CD4-positive, alpha-beta T cell treated with Interferon gamma for 1 hour (primary cell): Measurements from ENCODE around the gene HCN4.
"Not testable (repeated sequence)": the region's sequence is repeated elsewhere in the genome, so short reads cannot be mapped to it uniquely, and the experiment has no call there.

ENCODE experiments used
- DNase-seq: peaks from one replicate; pipeline ENCODE4 v3.0.0-alpha.2; 2020

Gene HCN4

GRCh38 chr15:73323956-73324355, 44.8 kb downstream of the HCN4 start:
- no peak for DNase-seq

DNA sequence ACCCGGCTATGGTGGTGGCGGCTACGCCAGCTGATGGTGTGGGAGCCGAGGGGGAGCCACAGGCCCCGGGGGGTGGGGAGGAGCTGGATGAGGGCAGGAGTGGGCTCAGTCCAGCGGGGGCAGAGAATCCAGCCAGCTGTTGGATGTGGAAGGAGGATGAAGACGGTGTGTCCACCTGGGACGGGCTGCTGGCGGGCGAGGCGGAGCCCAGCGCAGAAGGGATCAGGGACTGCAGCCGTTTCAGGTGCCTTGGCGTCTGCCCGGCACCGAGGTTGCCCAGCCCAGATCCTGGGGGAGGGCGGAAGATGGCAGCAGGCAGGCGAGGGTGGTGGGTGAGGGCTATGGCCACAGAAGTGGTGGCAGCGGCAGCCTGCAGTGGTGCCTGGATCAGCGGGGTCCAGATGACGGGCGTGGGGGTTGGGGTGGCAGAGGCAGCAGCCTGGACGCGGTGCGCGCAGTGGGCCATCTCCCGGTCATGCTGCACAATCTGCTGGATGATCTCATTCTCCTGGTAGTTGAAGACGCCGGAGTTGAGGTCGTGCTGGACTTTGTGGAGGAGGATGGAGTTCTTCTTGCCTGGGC, 45.3 kb downstream of the HCN4 start:
- DNase-seq = no peak

DNA sequence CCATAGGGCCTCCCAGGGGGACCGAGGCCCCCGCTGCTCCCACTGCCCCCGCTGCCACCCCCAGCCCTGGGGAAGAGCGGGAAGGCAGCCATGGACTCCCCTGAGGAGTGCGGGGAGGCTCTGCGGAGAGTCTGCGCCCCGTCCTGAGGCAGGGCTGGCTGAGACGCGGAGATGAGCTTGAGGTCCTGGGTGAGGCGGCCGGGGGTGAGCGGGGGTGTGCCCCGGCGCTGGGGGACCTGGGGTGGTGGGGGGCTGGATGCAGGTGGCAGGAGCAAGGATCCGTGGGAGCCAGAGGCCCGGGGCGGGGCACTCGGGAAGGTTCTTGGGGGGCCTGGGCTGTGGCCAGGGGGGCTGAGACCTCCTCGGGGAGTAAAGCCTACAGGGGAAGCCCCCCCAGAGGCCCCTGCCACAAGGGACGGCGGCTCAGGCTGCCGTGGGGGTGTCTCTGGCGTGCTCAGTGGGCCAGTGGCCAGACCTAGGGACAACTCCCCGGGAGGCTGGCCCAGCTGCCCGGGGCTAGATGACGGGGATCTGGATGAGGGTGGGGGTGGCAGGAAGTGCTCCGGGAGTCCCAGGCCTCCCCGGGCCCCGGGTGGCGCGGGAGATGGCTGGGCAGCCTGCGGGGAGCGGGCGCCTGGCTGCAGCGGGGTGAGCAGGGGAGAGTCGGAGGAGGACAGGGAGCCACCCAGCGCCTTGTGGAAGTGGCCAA, 45.9 kb downstream of the HCN4 start:
- no peak for DNase-seq

DNA sequence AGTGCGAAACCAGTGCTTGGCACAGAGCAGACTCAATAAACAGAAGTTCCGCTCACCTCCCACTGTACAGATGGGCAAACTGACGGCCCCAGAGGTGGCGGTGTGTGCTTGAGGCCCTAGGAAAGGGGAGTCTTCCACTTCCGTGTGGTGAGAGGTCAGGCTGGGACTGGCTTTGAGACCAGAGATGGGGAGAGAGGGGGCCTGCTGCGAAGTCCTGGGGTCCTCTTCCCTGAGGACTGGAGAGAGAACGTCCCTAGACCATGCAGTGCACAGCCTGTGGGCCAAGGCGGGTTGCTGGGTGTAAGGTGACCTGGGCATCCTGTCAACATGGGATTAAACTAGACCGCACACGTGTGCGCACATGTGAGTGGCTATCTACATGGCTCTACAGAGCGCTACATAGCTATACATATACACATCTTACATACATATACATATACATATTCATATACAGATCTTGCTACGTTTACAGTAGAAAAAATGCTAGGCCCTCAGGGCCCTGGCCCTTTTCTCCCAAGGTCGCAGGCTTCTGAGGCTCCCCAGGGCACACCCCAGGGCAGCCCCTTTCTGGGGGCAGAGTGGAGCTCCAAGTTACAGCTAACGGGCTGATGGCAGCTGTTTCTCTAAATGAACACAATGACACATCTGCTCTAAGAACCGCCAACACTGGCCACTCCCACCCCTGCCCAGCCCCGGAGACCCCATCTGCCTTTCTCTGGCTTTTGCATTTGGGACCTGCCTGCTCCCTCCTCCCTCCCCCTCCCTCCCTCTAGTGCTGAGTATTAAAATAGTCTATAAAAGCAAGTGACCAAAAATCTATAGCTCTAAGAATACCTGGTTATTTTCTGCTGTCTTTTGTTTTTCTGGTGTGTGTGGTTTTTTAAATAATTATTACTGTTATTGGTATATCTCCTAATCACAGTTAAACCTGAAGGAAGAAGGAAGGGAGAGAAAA, 47.0 kb downstream of the HCN4 start:
- DNase-seq = no peak

- DNase-seq = no peak
Measured at GRCh38 chr15:73320619-73321180, 48.1 kb downstream of the HCN4 start.

DNA sequence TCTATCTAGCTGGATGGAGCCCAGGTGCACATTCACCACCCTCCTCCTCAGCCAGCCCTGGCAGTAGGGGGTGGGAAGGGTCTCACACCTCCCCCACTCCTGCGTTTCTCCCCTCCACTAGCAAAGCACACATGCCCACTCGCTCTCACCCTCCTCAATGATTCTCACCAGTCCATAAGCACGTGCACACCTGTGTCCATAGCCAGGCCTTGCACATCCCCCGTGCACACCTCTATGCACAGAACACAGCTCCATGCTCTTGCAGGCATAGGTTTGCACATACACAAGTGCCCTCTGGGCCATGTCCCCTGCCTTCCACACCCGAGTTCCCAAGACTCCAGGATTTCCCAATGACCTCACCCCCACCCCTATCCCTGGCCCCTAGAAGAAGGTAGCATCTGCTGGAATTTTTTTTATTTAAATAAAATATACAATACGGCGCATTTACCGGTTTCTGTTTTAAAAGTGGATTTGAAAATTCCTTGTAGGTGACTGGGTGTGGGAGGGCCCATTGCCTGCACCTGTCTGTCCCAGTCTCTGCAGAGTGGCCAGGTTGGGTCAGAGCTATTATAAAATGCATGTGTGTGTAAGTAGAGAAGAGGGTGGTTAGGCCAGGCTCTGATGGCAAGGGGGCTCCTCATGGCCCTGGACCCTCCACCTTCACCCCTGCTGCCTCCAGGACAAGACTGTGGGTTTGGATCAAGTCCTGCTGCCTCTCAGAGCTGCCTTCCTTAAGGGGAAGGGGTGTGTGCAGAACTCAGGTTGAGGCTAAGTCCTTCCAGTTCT, 49.1 kb downstream of the HCN4 start:
- no peak for DNase-seq

- DNase-seq = peak; percentile 58
Measured at GRCh38 chr15:73318463-73319351, 50.1 kb downstream of the HCN4 start.

- DNase-seq = no peak
Measured at GRCh38 chr15:73317651-73318462, 50.9 kb downstream of the HCN4 start.

GRCh38 chr15:73313861-73314260, 54.9 kb downstream of the HCN4 start:
- DNase-seq = no peak

GRCh38 chr15:73308305-73308704, 60.5 kb downstream of the HCN4 start:
- DNase-seq = no peak

GRCh38 chr15:73305331-73306211, 63.2 kb downstream of the HCN4 start:
- DNase-seq = peak; percentile 15

GRCh38 chr15:73303636-73304035, 65.1 kb downstream of the HCN4 start:
- no peak for DNase-seq

- not testable (repeated sequence) for DNase-seq
Measured at GRCh38 chr15:73300286-73300685, 68.5 kb downstream of the HCN4 start.

DNA sequence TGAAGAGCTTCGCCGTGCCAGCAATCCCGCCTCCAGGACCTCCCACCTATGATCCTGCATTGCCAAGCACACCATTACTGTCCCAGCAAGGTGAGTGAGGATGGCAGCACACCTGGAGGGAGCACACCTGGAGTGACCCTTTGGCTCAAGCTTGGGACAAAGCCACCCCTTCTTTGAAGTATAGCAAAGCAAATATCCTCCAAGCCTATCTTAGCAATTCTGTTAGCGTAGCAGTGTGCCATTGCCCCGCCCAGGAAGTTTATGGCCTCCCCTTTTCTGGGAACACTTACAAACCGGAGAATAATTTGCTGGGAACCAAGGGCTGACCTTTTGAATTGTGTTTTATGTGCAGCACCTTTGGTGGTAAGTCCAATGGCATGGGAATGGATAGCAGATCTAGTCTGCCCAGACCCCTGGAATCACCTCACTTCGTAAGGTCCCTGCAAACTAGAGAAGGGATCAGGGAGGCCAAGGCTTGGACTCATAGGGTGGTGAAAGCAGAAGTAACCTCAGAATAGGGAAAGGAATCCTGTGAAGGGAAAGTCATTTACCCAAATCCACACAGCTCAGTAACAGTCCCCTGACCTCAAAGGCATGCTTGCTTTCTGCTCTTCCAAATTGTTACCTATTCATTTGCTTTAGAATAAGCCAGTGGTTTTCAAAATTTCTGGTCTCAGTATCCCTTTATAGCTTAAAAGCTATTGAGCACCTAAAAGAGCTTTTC, 70.1 kb downstream of the HCN4 start:
- DNase-seq = no peak

- DNase-seq = no peak
Measured at GRCh38 chr15:73296609-73297353, 72.0 kb downstream of the HCN4 start.

DNA sequence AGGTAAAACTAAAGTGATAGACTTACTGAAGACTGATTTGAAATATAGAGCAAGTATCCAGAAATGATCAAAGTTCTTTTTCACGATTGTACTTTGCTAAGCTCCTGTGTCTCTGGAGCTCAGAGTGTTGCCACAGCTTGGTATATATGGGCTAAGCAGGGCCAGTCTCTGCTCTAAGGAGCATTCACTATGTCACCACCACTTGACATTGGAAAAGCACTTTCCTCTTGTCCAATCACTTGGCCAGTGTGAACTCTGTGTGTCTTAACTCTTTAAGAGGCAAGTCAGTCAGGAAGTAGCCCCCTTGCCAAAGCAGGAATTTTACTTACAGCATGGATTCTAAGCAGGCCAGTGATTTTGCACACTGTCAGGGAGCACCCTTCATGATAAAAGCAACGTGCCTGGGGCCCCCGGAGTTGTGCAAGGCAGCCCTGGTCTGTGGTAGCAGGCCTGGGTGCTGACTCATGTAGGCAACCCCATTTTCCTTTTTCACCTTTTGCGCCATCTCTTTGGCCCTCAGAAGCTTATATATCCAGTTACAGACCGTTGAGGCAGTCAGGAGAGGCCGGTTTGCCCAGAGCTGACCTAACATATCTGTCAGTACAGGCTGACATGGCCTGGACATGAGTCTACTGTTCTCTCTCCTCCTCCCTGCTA, 73.0 kb downstream of the HCN4 start:
- peak; percentile 40 for DNase-seq

DNA sequence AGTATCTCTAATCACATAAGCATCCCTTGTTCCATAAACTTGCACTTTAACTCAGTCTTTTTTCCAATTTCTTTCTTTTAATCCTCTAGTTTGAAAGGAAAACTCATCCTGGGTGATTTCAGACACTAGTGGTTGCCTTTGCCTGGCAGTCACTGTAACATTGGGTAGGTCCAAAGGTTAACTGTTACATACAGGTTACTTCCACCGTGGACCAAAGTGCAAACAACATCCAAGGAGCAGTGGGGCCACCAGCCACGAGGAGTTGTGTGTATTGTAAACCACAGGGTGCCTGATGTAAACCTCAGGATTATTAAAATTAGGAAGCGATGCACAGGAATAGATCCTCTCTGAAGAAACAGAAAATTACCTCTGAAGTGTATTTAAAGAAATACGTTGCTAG, 75.0 kb downstream of the HCN4 start:
- no peak for DNase-seq

DNA sequence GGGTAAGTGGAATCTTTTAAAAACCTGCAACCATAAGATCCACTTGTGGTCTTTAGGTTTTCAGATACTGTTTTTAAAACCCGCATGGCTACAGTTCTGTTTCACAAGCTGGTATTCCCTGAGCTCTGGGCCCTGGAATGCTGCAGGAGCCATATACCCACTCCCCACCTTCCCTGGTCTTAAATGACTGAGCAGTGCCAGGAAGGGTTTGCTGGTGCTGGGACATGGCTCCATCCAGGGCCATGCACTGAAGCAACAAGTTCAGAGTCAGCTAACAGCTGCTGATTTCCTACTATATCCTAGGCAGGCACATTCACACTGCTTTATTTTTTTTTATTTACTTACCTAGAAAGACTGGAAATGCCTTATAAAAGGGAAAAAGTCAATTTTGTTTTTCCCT, 77.3 kb downstream of the HCN4 start:
- no peak for DNase-seq
